ENCODE measurements around the gene FOSL2.
A peak's percentile ranks its signal among the peaks of the same experiment; 100 is the strongest.

FOSL2 gene

GRCh38 chr2:28392297-28393113 is at the start of gene FOSL2:
Gene FOSL2 (plus strand): TSS chr2:28392858. CDS start chr2:28393721, 863 bp downstream.
- Histone ChIP-seq H3K9ac (ENCODE audit: low read depth, low read length) (peak within 1 kb of the TSS; percentile 47), H3K4me1 (ENCODE audit: control insufficient read depth, insufficient read depth, low read length) (peaks cover 10% of the 10 kb centered on the region), H3K4me3 (ENCODE audit: low read depth, low read length) (peak within 1 kb of the TSS; percentile 64), H3K36me3 (ENCODE audit: control insufficient read depth, insufficient read depth, low read length) (no peaks in the 10 kb centered on the region), H3K9me3 (ENCODE audit: control insufficient read depth, insufficient read depth, low read length) (no peaks in the 10 kb centered on the region), H3K27me3 (ENCODE audit: control insufficient read depth, insufficient read depth, low read length) (peaks cover 62% of the 10 kb centered on the region)

GRCh38 chr2:28343184-28343942 is 49.3 kb upstream of the FOSL2 start:
- peaks cover 8% of the 10 kb centered on the region for H3K4me1 ChIP-seq (ENCODE audit: control insufficient read depth, insufficient read depth, low read length)
- no peaks in the 10 kb centered on the region for H3K36me3 ChIP-seq (ENCODE audit: control insufficient read depth, insufficient read depth, low read length)
- no peak overlapping the region for H3K4me3 ChIP-seq (ENCODE audit: low read depth, low read length)
- H3K9ac ChIP-seq (ENCODE audit: low read depth, low read length): no peak overlapping the region
- no peaks in the 10 kb centered on the region for H3K9me3 ChIP-seq (ENCODE audit: control insufficient read depth, insufficient read depth, low read length)
- H3K27me3 ChIP-seq (ENCODE audit: control insufficient read depth, insufficient read depth, low read length): no peaks in the 10 kb centered on the region

GRCh38 chr2:28343971-28344715 is 48.5 kb upstream of the FOSL2 start:
- H3K9ac ChIP-seq (ENCODE audit: low read depth, low read length): no peak overlapping the region
- no peak overlapping the region for H3K4me3 ChIP-seq (ENCODE audit: low read depth, low read length)
- H3K9me3 ChIP-seq (ENCODE audit: control insufficient read depth, insufficient read depth, low read length): no peaks in the 10 kb centered on the region
- peaks cover 8% of the 10 kb centered on the region for H3K4me1 ChIP-seq (ENCODE audit: control insufficient read depth, insufficient read depth, low read length)
- H3K27me3 ChIP-seq (ENCODE audit: control insufficient read depth, insufficient read depth, low read length): no peaks in the 10 kb centered on the region
- H3K36me3 ChIP-seq (ENCODE audit: control insufficient read depth, insufficient read depth, low read length): no peaks in the 10 kb centered on the region

- Histone ChIP-seq H3K27me3 (ENCODE audit: control insufficient read depth, insufficient read depth, low read length) (no peaks in the 10 kb centered on the region), H3K36me3 (ENCODE audit: control insufficient read depth, insufficient read depth, low read length) (no peaks in the 10 kb centered on the region)
These were observed 47.8 kb upstream of the FOSL2 start for GRCh38 chr2:28344756-28345373.

GRCh38 chr2:28345619-28346018 is 47.0 kb upstream of the FOSL2 start:
- Histone ChIP-seq H3K9ac (ENCODE audit: low read depth, low read length) (no peak overlapping the region), H3K27me3 (ENCODE audit: control insufficient read depth, insufficient read depth, low read length) (no peaks in the 10 kb centered on the region), H3K36me3 (ENCODE audit: control insufficient read depth, insufficient read depth, low read length) (no peaks in the 10 kb centered on the region), H3K9me3 (ENCODE audit: control insufficient read depth, insufficient read depth, low read length) (no peaks in the 10 kb centered on the region), H3K4me3 (ENCODE audit: low read depth, low read length) (no peak overlapping the region), H3K4me1 (ENCODE audit: control insufficient read depth, insufficient read depth, low read length) (peaks cover 8% of the 10 kb centered on the region)

More at GRCh38 chr2:28344756-28345373, 47.8 kb upstream of the FOSL2 start:
- H3K9ac ChIP-seq (ENCODE audit: low read depth, low read length): no peak overlapping the region
- H3K9me3 ChIP-seq (ENCODE audit: control insufficient read depth, insufficient read depth, low read length): no peaks in the 10 kb centered on the region
- H3K4me3 ChIP-seq (ENCODE audit: low read depth, low read length): no peak overlapping the region
- H3K4me1 ChIP-seq (ENCODE audit: control insufficient read depth, insufficient read depth, low read length): peaks cover 8% of the 10 kb centered on the region

GRCh38 chr2:28346587-28346986 is 46.1 kb upstream of the FOSL2 start:
- H3K9ac ChIP-seq (ENCODE audit: low read depth, low read length): no peak overlapping the region
- no peaks in the 10 kb centered on the region for H3K36me3 ChIP-seq (ENCODE audit: control insufficient read depth, insufficient read depth, low read length)
- peaks cover 8% of the 10 kb centered on the region for H3K4me1 ChIP-seq (ENCODE audit: control insufficient read depth, insufficient read depth, low read length)
- H3K27me3 ChIP-seq (ENCODE audit: control insufficient read depth, insufficient read depth, low read length): no peaks in the 10 kb centered on the region
- no peak overlapping the region for H3K4me3 ChIP-seq (ENCODE audit: low read depth, low read length)
- H3K9me3 ChIP-seq (ENCODE audit: control insufficient read depth, insufficient read depth, low read length): no peaks in the 10 kb centered on the region

- no peaks in the 10 kb centered on the region for H3K9me3 ChIP-seq (ENCODE audit: control insufficient read depth, insufficient read depth, low read length)
- no peaks in the 10 kb centered on the region for H3K36me3 ChIP-seq (ENCODE audit: control insufficient read depth, insufficient read depth, low read length)
- no peak overlapping the region for H3K4me3 ChIP-seq (ENCODE audit: low read depth, low read length)
- H3K27me3 ChIP-seq (ENCODE audit: control insufficient read depth, insufficient read depth, low read length): no peaks in the 10 kb centered on the region
- H3K9ac ChIP-seq (ENCODE audit: low read depth, low read length): no peak overlapping the region
- H3K4me1 ChIP-seq (ENCODE audit: control insufficient read depth, insufficient read depth, low read length): peaks cover 8% of the 10 kb centered on the region
These were observed 45.5 kb upstream of the FOSL2 start for GRCh38 chr2:28347193-28347592.

- Histone ChIP-seq H3K9me3 (ENCODE audit: control insufficient read depth, insufficient read depth, low read length) (no peaks in the 10 kb centered on the region), H3K27me3 (ENCODE audit: control insufficient read depth, insufficient read depth, low read length) (no peaks in the 10 kb centered on the region), H3K4me3 (ENCODE audit: low read depth, low read length) (no peak overlapping the region), H3K4me1 (ENCODE audit: control insufficient read depth, insufficient read depth, low read length) (peaks cover 5% of the 10 kb centered on the region), H3K9ac (ENCODE audit: low read depth, low read length) (no peak overlapping the region), H3K36me3 (ENCODE audit: control insufficient read depth, insufficient read depth, low read length) (no peaks in the 10 kb centered on the region)
These were observed 45.1 kb upstream of the FOSL2 start for GRCh38 chr2:28347596-28347995.

- no peak overlapping the region for H3K9ac ChIP-seq (ENCODE audit: low read depth, low read length)
- no peak overlapping the region for H3K4me3 ChIP-seq (ENCODE audit: low read depth, low read length)
- H3K9me3 ChIP-seq (ENCODE audit: control insufficient read depth, insufficient read depth, low read length): no peaks in the 10 kb centered on the region
- H3K27me3 ChIP-seq (ENCODE audit: control insufficient read depth, insufficient read depth, low read length): no peaks in the 10 kb centered on the region
- peaks cover under 1% of the 10 kb centered on the region for H3K4me1 ChIP-seq (ENCODE audit: control insufficient read depth, insufficient read depth, low read length)
- H3K36me3 ChIP-seq (ENCODE audit: control insufficient read depth, insufficient read depth, low read length): no peaks in the 10 kb centered on the region
These were observed 44.5 kb upstream of the FOSL2 start for GRCh38 chr2:28348149-28348567.

- Histone ChIP-seq H3K9ac (ENCODE audit: low read depth, low read length) (no peak overlapping the region), H3K4me1 (ENCODE audit: control insufficient read depth, insufficient read depth, low read length) (no peaks in the 10 kb centered on the region), H3K27me3 (ENCODE audit: control insufficient read depth, insufficient read depth, low read length) (no peaks in the 10 kb centered on the region), H3K9me3 (ENCODE audit: control insufficient read depth, insufficient read depth, low read length) (no peaks in the 10 kb centered on the region), H3K36me3 (ENCODE audit: control insufficient read depth, insufficient read depth, low read length) (no peaks in the 10 kb centered on the region), H3K4me3 (ENCODE audit: low read depth, low read length) (no peak overlapping the region)
These were observed 43.7 kb upstream of the FOSL2 start for GRCh38 chr2:28348921-28349320.

GRCh38 chr2:28349546-28350165 is 43.0 kb upstream of the FOSL2 start:
- no peak overlapping the region for H3K9ac ChIP-seq (ENCODE audit: low read depth, low read length)
- no peaks in the 10 kb centered on the region for H3K36me3 ChIP-seq (ENCODE audit: control insufficient read depth, insufficient read depth, low read length)
- no peaks in the 10 kb centered on the region for H3K9me3 ChIP-seq (ENCODE audit: control insufficient read depth, insufficient read depth, low read length)

More at GRCh38 chr2:28349546-28350165, 43.0 kb upstream of the FOSL2 start:
- no peak overlapping the region for H3K4me3 ChIP-seq (ENCODE audit: low read depth, low read length)
- no peaks in the 10 kb centered on the region for H3K27me3 ChIP-seq (ENCODE audit: control insufficient read depth, insufficient read depth, low read length)
- no peaks in the 10 kb centered on the region for H3K4me1 ChIP-seq (ENCODE audit: control insufficient read depth, insufficient read depth, low read length)
